BE2C (cell line): ENCODE measurements around the gene NR4A1.

Source experiments
- DNase-seq: peaks from one replicate; pipeline ENCODE4 v3.0.0-alpha.2; 2020
- H3K27me3 ChIP-seq: fragments of 250-450 bp; sonication (Bioruptor Pico); 2 replicates; pipeline ENCODE4 v1.5.1; 2020; ENCODE audit warnings: mild to moderate bottlenecking
- H3K36me3 ChIP-seq: fragments of 250-450 bp; sonication (Bioruptor Pico); 2 replicates; pipeline ENCODE4 v1.5.1; 2020; ENCODE audit warnings: mild to moderate bottlenecking
- H3K4me1 ChIP-seq: fragments of 250-450 bp; sonication (Bioruptor Pico); 2 replicates; pipeline ENCODE4 v1.5.1; 2020
- H3K4me3 ChIP-seq: 2 replicates; pipeline ENCODE4 v1.5.1; 2011; ENCODE audit warnings: low read depth, low read length
- H3K9me3 ChIP-seq: fragments of 250-450 bp; sonication (Bioruptor Pico); 2 replicates; pipeline ENCODE4 v1.5.1; 2020
- TF ChIP-seq, protein P1 (sequence below): IDR thresholded peaks from 2 replicates; pipeline ENCODE4 v1.5.1; 2012; ENCODE audit warnings: mild to moderate bottlenecking, low read depth, low read length

Gene NR4A1

DNA sequence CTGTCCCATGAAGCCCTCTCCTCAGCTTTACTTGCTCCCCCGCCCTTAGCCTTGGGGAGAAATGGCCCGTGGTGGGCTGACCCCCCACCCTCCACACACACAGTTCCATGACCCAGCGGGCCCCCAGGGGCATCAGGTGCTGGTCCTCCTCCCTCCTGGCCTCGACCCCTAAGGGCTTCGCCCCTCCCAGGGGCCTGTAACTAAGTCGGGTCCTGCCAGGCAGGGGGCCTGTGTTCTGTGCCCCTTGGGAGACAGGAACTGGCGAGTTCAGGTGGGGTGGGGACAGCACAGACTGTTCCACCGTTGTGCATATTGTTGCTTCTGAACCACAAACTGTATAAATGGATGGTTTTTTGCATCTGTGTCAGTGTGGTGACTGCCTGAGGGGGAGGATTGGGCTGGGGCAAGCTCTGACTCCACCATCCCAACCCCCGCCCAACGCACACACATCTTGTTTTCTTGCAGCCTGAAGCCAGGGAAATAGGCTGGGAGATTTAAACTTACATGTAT lies 35.7 kb upstream of the NR4A1 start:
- TF ChIP-seq, protein P1, sequence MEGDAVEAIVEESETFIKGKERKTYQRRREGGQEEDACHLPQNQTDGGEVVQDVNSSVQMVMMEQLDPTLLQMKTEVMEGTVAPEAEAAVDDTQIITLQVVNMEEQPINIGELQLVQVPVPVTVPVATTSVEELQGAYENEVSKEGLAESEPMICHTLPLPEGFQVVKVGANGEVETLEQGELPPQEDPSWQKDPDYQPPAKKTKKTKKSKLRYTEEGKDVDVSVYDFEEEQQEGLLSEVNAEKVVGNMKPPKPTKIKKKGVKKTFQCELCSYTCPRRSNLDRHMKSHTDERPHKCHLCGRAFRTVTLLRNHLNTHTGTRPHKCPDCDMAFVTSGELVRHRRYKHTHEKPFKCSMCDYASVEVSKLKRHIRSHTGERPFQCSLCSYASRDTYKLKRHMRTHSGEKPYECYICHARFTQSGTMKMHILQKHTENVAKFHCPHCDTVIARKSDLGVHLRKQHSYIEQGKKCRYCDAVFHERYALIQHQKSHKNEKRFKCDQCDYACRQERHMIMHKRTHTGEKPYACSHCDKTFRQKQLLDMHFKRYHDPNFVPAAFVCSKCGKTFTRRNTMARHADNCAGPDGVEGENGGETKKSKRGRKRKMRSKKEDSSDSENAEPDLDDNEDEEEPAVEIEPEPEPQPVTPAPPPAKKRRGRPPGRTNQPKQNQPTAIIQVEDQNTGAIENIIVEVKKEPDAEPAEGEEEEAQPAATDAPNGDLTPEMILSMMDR = no peak
- Histone ChIP-seq H3K4me1 (peaks cover 9% of the 10 kb centered on the region), H3K4me3 (no peak overlapping the region), H3K36me3 (no peaks in the 10 kb centered on the region; the same call in none of the 2 replicates), H3K27me3 (no peaks in the 10 kb centered on the region), H3K9me3 (no peaks in the 10 kb centered on the region)
- no peak for DNase-seq

DNA sequence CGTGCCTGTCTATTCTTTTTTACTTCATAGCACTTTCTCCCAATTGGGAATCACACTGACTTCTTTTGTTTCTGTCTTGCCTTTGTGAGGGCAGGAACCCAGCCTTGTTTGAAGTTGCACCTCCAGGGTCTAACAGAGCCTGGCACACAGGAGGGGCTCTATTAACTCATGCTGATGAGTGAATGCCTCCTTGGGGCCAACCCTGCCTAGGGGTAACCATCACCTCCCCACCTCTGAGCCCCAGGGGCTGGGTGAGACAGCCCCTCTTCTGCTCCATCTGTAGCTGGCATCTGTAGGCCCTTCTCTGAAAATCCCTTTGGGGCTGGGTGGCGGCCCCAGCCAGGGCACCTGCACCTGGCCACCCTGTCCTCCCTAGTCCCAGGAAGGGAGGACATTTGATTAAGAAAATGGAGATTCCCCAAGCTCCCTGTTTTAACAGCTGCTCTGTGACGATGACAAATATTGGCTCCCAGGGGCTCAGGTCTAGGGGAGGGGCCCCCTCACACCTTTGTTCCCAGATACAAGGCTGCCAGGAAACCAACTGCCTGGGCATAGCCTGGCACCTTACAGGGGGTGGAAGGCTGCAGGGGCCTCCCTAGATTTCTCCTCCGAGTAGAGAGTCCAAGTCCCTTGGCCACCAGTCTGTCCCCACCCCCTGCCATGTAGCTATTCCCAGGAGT lies 32.7 kb upstream of the NR4A1 start:
- TF ChIP-seq, protein P1 = no peak
- Histone ChIP-seq H3K27me3 (no peaks in the 10 kb centered on the region), H3K9me3 (no peaks in the 10 kb centered on the region), H3K4me3 (no peak overlapping the region), H3K36me3 (no peaks in the 10 kb centered on the region; the same call in 1 of the 2 replicates), H3K4me1 (peaks cover 2% of the 10 kb centered on the region; the same call in 1 of the 2 replicates)
- DNase-seq = no peak

DNA sequence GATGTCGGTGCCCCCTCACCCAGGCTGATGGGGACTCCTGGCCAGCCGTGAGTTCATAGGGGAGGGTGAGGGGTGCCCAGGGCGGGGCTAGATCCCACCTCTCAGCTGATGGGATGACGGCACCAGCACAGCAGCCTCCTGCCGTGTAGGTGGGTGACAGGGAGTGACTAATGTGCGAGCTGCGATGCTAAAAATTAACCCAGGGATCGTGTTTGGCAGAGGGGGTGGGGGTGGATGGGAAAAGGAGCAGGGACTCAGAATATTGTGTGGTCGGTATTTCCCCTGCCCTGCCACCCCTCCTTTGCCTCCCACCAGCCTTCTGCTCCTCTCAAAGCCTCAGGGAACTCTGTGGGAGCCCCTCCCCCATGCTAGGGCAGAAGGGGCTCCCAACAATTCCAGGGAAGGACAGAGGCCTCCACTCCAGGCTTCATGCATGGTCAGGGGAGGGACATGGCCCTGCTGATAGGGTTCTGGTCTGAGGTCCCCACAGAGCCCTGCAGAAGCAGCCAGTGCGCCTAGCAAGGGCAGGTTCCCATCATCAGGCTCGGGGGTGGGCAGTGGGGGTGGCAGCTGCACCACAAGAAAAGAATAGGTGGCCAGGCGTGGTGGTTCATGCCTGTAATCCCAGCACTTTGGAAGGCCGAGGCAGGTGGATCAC lies 32.0 kb upstream of the NR4A1 start:
- no peak overlapping the region for H3K4me3 ChIP-seq
- H3K27me3 ChIP-seq = no peaks in the 10 kb centered on the region
- no peaks in the 10 kb centered on the region for H3K36me3 ChIP-seq
- H3K9me3 ChIP-seq = no peaks in the 10 kb centered on the region
- peaks cover 2% of the 10 kb centered on the region; the same call in 1 of the 2 replicates for H3K4me1 ChIP-seq
- TF ChIP-seq, protein P1 = no peak
- no peak for DNase-seq

DNA sequence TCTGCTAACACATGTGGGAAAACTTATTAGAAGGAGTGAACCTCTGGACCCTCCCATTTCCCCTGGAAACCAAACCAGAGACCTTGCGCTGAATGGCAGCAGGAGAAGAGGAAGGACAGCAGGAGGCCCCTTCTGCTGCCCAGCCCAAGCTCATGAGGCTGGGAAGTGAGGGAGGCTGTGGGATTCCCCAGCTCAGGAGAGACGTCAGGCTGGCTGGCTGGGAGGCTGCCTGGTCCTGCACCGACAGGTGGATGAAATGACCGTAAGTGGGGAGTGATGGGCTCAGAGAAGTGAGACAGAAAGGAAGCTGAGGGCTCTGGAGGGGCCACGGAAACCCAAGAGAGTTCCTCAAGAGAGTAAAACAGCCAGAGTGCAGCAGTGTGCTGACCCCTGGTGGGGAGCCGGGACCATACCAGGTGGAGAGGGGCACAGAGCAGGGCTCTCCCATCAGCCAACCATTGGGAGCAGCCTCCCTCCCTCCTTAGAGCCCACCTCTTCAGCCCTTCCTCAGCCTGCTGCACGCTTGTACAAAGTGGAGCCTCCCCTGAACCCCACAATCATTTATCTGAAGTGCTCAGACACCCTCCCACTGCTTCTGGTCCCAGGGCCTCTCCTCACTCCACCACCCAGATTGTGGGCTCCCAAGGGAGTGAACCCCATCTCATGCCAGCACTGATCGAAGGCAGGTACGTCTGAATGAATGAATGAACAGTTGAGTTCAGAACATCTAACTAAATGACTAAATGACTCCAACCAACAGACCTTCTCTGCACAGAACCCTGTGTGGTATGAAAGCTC lies 30.5 kb upstream of the NR4A1 start:
- peaks cover 2% of the 10 kb centered on the region; the same call in 1 of the 2 replicates for H3K4me1 ChIP-seq
- TF ChIP-seq, protein P1 = peak; percentile 96
- no peaks in the 10 kb centered on the region for H3K27me3 ChIP-seq
- H3K9me3 ChIP-seq = no peaks in the 10 kb centered on the region
- no peaks in the 10 kb centered on the region for H3K36me3 ChIP-seq
- H3K4me3 ChIP-seq = no peak overlapping the region
- peak; percentile 87 for DNase-seq

DNA sequence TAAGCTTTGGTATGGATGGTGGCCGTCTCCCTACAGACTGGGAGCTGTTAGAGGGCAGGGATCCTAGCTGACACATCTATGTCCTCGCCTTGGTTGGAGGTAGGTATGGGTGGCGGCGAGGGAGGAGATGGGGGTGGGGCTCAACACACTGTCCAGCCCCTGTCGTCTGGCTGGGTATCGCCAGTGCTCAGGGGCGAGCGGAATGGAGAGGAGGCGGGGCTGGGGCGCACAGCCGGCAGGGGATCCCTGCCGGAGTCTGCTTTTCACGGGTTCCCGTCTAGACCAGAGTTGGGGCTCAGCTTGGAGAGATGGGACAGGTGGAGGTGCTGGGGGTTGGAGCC lies 28.4 kb upstream of the NR4A1 start:
- Histone ChIP-seq H3K4me1 (peaks cover 7% of the 10 kb centered on the region), H3K27me3 (no peaks in the 10 kb centered on the region), H3K36me3 (no peaks in the 10 kb centered on the region), H3K4me3 (peak overlapping the region; percentile 50), H3K9me3 (no peaks in the 10 kb centered on the region)
- no peak for DNase-seq
- TF ChIP-seq, protein P1 = no peak
